Measurements from ENCODE around the gene FCRLB. TPM values are rescaled to one million over a fixed set of nuclear protein-coding genes. Genes with fewer than 3 reads are reported as not detected.

The FCRLB gene
- total and polyA plus RNA-seq, 9 of the 15 experiments (the other 6 are each of a cell fraction or from before 2014, with no cell fraction given) = 0.20 to 4.6 (median 1.3) TPM

- Histone ChIP-seq H3K9me3 (replicated peaks; ENCODE audit: control insufficient read depth, insufficient read depth, low read depth, low read length) (no peaks in the 10 kb centered on the region), H3K36me3 (ENCODE audit: control insufficient read depth, insufficient read depth, low read length) (no peaks in the 10 kb centered on the region), H2AFZ (ENCODE audit: low read depth, low read length) (no peak overlapping the region), H3K4me2 (ENCODE audit: insufficient read depth, low read length) (no peak overlapping the region), H4K20me1 (replicated peaks; ENCODE audit: control insufficient read depth, insufficient read depth, low read length) (no peaks in the 10 kb centered on the region), H3K27ac (ENCODE audit: extremely low read depth, low read depth, low read length) (no peak overlapping the region; the same call in 2 of the 3 replicates), H3K4me1 (replicated peaks in 1 of 2; ENCODE audit: control insufficient read depth in 2 of 2, insufficient read depth in 2 of 2, low read length in 2 of 2) (peaks cover 25 to 45% of the 10 kb centered on the region in 2 experiments), H3K27me3 (ENCODE audit: control insufficient read depth in 2 of 2, insufficient read depth in 2 of 2, low read length in 2 of 2) (no peaks in the 10 kb centered on the region), H3K9me1 (ENCODE audit: control insufficient read depth, insufficient read depth, low read length) (no peaks in the 10 kb centered on the region), H3K79me2 (ENCODE audit: control insufficient read depth, insufficient read depth, low read length) (no peaks in the 10 kb centered on the region), H3K9ac (ENCODE audit: insufficient read depth in 1 of 2, low read depth in 2 of 2, low read length in 2 of 2) (no peak overlapping the region; a peak in 1 of 4 replicates), H3K4me3 (no peak overlapping the region)
- DNase-seq (ENCODE audit: extremely low read depth in 1 of 4, low spot score in 3 of 4) (no peak), ATAC-seq (no peak), FAIRE-seq (no peak)
- intact Hi-C loops (cut with micrococcal nuclease) = loop anchor here (2.0 kb wide), 1 partner anchor 14 kb away; the partner anchor contains the start of gene FCRLA
- in situ Hi-C loops (cut with MboI) = no loop called here
- WGBS (ENCODE audit: insufficient coverage, low coverage, missing lambda C conversion rate) = 6% methylated on average over 1 of the region's 1 CpG
- ChIA-PET CTCF (ENCODE audit: low intra/inter-chr PET ratio) (no interaction called here), POLR2A (interaction anchor here (0.6 kb wide), 1 partner anchor 213 kb away, joined by 3 read pairs; no protein-coding TSS in a partner anchor)
- BruUV-seq (replicated peaks) = no TSS peak
- TF ChIP-seq DACH1 (IDR thresholded peaks at IDR 0.05; ENCODE audit: partially characterized antibody) (peak; percentile 48), NCOR1 (IDR thresholded peaks at IDR 0.05) (0 out of 2 replicates have a peak, but pooled peaks have one; percentile 13), FOXJ2 (tag; IDR thresholded peaks at IDR 0.05) (no peak), MYBL2 (IDR thresholded peaks at IDR 0.05; ENCODE audit: low read depth) (no peak), MYBL2 (CRISPR knock-in tag; IDR thresholded peaks at IDR 0.05; ENCODE audit: borderline replicate concordance) (no peak), SRSF1 (IDR thresholded peaks at IDR 0.05; ENCODE audit: low read depth, low read length) (no peak), MEIS2 (IDR thresholded peaks at IDR 0.05; ENCODE audit: partially characterized antibody) (peak; percentile 83), ZNF280B (CRISPR knock-in tag; IDR thresholded peaks at IDR 0.05) (no peak), MTA2 (IDR thresholded peaks at IDR 0.05; ENCODE audit: low read depth) (0 out of 2 replicates have a peak, but pooled peaks have one; percentile 21), KAT2B (IDR thresholded peaks at IDR 0.05; ENCODE audit: low read depth, low read length) (no peak), ARID1B (IDR thresholded peaks at IDR 0.05) (peak; percentile 55), CBFA2T3 (IDR thresholded peaks at IDR 0.05) (peak; percentile 64), FUS (optimal IDR thresholded peaks at IDR 0.05; ENCODE audit: low read depth, low read length) (no peak), SMAD3 (CRISPR knock-in tag; conservative IDR thresholded peaks at IDR 0.05) (no peak), GABPA (tag; conservative IDR thresholded peaks at IDR 0.05; ENCODE audit: low read depth) (no peak), TAL1 (IDR thresholded peaks at IDR 0.05) (peak; percentile 27; the same call in 1 of the 2 replicates), ZNF143 (CRISPR knock-in tag; IDR thresholded peaks at IDR 0.05) (no peak), HDAC1 (IDR thresholded peaks at IDR 0.05) (no peak), ZNF76 (CRISPR knock-in tag; IDR thresholded peaks at IDR 0.05; ENCODE audit: borderline replicate concordance) (no peak)
- TF ChIP-seq, protein P1, sequence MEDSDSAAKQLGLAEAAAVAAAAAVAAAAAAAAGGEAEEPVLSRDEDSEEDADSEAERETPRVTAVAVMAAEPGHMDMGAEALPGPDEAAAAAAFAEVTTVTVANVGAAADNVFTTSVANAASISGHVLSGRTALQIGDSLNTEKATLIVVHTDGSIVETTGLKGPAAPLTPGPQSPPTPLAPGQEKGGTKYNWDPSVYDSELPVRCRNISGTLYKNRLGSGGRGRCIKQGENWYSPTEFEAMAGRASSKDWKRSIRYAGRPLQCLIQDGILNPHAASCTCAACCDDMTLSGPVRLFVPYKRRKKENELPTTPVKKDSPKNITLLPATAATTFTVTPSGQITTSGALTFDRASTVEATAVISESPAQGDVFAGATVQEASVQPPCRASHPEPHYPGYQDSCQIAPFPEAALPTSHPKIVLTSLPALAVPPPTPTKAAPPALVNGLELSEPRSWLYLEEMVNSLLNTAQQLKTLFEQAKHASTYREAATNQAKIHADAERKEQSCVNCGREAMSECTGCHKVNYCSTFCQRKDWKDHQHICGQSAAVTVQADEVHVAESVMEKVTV (CRISPR knock-in tag; IDR thresholded peaks at IDR 0.05) = no peak
- TF ChIP-seq, protein P2, sequence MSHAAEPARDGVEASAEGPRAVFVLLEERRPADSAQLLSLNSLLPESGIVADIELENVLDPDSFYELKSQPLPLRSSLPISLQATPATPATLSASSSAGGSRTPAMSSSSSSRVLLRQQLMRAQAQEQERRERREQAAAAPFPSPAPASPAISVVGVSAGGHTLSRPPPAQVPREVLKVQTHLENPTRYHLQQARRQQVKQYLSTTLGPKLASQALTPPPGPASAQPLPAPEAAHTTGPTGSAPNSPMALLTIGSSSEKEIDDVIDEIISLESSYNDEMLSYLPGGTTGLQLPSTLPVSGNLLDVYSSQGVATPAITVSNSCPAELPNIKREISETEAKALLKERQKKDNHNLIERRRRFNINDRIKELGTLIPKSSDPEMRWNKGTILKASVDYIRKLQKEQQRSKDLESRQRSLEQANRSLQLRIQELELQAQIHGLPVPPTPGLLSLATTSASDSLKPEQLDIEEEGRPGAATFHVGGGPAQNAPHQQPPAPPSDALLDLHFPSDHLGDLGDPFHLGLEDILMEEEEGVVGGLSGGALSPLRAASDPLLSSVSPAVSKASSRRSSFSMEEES (CRISPR knock-in tag; IDR thresholded peaks at IDR 0.05) = no peak
These were observed 922 bp upstream of the FCRLB start for GRCh38 chr1:161720422-161720821.

Data from K562 (cell line).